Muscle layer of duodenum (tissue), 2 donors: Measurements from ENCODE around the gene MYO3B.
"Not testable (repeated sequence)": the region's sequence is repeated elsewhere in the genome, so short reads cannot be mapped to it uniquely, and the experiment has no call there.

Experiments used
- H3K27ac ChIP-seq: one replicate; pipeline ENCODE4 v1.7.0; 2013; ENCODE audit warnings: mild to moderate bottlenecking, low read length
- H3K27me3 ChIP-seq: one replicate; pipeline ENCODE4 v1.7.0; 2013; ENCODE audit warnings: low read depth, mild to moderate bottlenecking, control low read depth, low read length
- H3K36me3 ChIP-seq, 2 donors: one replicate each; pipeline ENCODE4 v1.7.0; 2013; ENCODE audit warnings: low read length in 2 of 2, control low read depth in 1 of 2, mild to moderate bottlenecking in 1 of 2; ENCODE audit not compliant: insufficient read depth in 2 of 2, control insufficient read depth in 1 of 2
- H3K4me1 ChIP-seq, 2 donors: one replicate each; pipeline ENCODE4 v1.7.0; 2013; ENCODE audit warnings: low read length in 2 of 2, mild to moderate bottlenecking in 2 of 2, control low read depth in 1 of 2, moderate library complexity in 1 of 2; ENCODE audit not compliant: insufficient read depth in 2 of 2, control insufficient read depth in 1 of 2
- H3K4me3 ChIP-seq, 2 donors: one replicate each; pipeline ENCODE4 v1.7.0; 2013; ENCODE audit warnings: low read length in 2 of 2, low read depth in 1 of 2, mild to moderate bottlenecking in 1 of 2
- H3K9me3 ChIP-seq, 2 donors: one replicate each; pipeline ENCODE4 v1.7.0; 2013; ENCODE audit warnings: low read length in 2 of 2, control low read depth in 1 of 2, mild to moderate bottlenecking in 1 of 2; ENCODE audit not compliant: control insufficient read depth in 1 of 2
- donor health status: healthy.

The MYO3B gene

DNA sequence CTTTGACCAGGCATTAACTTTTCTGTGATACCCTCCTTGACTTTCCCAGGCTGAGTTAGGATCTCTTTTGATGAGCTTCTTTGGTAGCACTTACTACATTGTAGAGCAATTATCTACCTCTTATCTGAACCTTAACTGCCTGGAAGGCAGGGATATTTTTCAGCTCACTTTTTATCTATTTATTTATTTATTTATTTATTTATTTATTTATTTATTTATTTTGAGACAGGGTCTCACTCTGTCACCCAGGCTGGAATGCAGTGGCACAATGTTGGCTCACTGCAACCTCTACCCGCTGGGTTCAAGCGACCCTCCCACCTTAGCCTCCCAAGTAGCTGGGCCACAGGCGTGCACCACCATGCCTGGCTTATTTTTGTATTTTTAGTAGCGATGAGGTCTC is 294.6 kb downstream of the MYO3B start:
- not testable (repeated sequence) for H3K27me3 ChIP-seq, H3K9me3 ChIP-seq, H3K27ac ChIP-seq, H3K4me1 ChIP-seq, H3K4me3 ChIP-seq, H3K36me3 ChIP-seq

DNA sequence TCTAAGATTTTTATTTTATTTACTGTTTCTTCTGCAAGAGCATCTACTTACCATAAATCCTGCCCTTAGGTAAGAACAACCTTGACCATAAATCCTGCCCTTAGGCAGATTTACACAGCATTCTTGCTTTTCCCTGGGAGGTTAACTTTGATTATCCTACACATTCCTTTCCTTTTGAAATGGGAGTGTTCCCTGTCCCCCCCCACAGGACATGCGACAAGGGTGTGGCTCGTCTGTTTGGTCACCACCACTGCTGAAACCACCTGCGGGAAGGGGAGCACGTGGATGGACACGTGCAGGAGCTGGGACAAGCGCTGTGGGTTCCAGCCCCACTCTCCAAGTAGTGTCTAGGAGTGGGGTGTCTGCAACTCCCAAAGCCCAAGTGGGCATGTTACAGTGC is 297.9 kb downstream of the MYO3B start:
- no peaks in the 10 kb centered on the region for H3K36me3 ChIP-seq
- H3K27me3 ChIP-seq, result no peaks in the 10 kb centered on the region
- H3K27ac ChIP-seq, result no peak overlapping the region
- H3K9me3 ChIP-seq, result no peaks in the 10 kb centered on the region
- H3K4me1 ChIP-seq, result no peaks in the 10 kb centered on the region
- no peak overlapping the region for H3K4me3 ChIP-seq

DNA sequence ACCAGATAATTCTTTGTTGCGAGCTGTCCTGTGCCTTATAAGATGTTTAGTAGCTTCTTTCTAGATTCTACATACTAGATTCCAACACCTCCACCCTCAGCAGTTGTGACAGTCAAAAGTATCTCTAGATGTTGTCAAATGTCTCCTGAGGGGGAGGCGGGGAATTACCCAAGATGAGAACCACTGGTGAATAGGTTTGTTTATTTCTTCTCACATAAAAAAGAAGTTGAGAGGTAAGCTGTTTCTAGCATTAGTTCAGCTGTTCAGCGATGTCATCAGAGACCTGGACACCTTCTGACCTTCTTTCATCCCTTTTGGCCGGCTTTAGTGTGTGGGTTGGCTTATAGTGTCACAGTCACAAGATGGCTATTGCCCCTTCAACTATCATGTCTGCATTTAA is 299.7 kb downstream of the MYO3B start:
- H3K4me3 ChIP-seq, result no peak overlapping the region
- H3K9me3 ChIP-seq, result no peaks in the 10 kb centered on the region
- H3K36me3 ChIP-seq, result no peaks in the 10 kb centered on the region
- no peaks in the 10 kb centered on the region for H3K4me1 ChIP-seq
- H3K27me3 ChIP-seq, result no peaks in the 10 kb centered on the region
- H3K27ac ChIP-seq, result no peak overlapping the region

DNA sequence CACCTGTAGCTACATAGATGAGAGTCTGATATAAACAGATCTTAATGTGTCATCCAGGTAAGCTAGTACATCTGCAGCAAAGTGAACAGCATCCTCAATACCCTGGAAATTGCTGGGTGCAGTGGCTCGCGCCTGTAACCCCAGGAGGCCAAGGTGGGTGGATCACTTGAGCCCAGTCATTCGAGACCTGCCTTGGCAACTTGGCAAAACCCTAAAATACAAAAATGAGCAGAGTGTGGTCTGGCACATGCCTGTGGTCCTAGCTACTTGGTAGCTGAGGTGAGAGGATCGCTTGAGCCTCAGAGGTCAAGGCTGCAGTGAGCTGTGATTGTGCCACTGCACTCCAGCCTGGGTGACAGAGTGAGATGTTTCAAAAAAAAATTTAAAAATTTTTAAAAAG is 303.3 kb downstream of the MYO3B start:
- H3K4me3 ChIP-seq, result no peak overlapping the region
- no peaks in the 10 kb centered on the region for H3K4me1 ChIP-seq
- H3K9me3 ChIP-seq, result no peaks in the 10 kb centered on the region
- no peaks in the 10 kb centered on the region for H3K36me3 ChIP-seq
- H3K27ac ChIP-seq, result no peak overlapping the region
- H3K27me3 ChIP-seq, result no peaks in the 10 kb centered on the region

DNA sequence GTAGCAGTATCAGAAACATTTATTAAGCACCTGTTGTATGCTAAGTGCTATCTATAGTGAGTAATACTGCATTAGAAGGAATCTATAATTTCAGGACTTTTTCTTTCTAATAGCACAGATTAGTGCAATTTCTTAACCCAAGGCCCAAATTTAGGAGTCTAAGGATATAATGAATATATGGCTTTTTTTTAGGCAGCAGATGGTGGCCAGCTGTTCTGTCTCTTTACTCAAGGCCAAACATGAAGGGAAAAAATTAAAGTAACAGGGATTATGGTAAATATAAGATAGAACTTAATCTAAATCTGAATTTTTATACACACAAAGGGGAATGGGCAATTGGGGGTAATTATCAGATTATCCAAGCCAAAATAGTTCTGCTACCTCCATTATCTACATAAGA is 306.6 kb downstream of the MYO3B start:
- no peaks in the 10 kb centered on the region for H3K4me1 ChIP-seq
- H3K9me3 ChIP-seq, result no peaks in the 10 kb centered on the region
- no peak overlapping the region for H3K4me3 ChIP-seq
- no peak overlapping the region for H3K27ac ChIP-seq
- no peaks in the 10 kb centered on the region for H3K36me3 ChIP-seq
- H3K27me3 ChIP-seq, result no peaks in the 10 kb centered on the region

DNA sequence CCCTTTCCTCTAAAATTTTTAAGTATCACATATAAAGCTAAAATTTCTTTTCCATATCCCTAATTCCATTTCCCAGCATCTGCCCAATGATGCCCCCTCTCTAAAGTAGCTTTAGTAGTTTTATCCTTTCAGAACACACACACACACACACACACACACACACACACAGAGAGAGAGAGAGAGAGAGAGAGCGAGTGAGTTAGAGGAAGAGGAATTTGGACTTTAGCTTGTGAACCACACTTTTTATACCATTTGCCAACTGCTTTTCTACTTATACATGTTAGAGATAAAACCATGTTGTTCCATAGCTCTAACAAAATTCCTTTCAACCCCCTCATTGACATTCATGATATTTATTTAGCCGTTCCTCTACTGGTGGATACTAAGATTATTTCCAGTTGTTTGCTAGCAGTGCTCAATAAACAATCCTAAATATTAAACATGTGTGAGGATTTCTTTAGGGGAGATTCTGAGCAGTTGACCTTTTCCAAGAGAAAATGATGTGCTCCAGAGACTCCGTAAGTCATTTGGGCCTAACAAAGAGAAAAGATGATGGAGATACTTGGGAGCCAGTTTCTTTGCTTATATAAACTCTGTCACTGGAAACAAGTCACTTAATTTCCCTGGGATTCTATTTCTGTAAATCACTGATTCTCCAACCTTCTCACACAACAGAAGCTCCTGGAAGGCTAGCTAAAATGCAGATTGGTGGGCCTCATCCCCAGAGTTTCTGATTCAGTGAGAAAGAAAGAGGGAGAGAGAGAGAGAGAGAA is 307.5 kb downstream of the MYO3B start:
- Histone ChIP-seq H3K27me3 (no peaks in the 10 kb centered on the region), H3K4me3 (no peak overlapping the region), H3K27ac (no peak overlapping the region), H3K4me1 (no peaks in the 10 kb centered on the region), H3K9me3 (no peaks in the 10 kb centered on the region), H3K36me3 (no peaks in the 10 kb centered on the region)

DNA sequence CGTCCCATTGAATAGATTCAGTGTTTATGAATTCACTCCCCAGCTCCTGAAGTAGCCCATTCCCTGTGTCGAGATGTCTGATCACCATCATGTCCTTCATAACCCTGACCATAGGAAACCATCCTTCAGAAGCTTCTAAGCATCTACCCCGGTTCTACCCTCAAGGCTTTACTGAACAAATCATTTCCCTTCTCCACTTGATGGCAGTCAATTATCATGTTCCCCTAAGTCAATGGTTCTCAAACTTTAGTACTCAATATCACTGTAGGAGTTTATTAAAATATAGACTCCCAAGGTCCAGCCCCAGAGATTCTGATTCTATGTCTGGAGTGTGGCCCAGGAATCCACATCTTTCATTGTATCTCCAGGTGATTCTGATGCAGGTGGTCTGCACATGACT is 308.8 kb downstream of the MYO3B start:
- H3K36me3 ChIP-seq, result no peaks in the 10 kb centered on the region

DNA sequence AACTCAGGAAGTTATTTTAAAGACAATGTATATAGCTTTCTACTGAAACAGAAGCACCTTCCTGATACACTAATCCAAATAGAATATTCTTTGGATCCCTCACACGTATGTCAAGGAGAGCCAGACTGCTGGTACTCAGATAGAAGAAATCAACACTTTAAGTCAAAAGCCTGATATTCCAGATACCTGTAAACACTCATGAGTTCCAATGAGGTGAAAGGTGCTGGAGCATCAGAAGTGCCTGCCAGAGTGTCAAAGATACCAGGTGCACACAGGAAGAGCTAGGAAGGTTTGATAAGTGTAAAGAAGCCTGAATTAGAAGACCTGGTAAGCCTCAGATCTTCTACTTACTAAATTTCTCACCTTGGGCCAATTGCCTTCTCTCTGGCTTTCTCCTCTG is 310.9 kb downstream of the MYO3B start:
- H3K27ac ChIP-seq, result no peak overlapping the region

More for the DNA sequence above, 308.8 kb downstream of the MYO3B start:
- Histone ChIP-seq H3K4me1 (no peaks in the 10 kb centered on the region), H3K27me3 (no peaks in the 10 kb centered on the region), H3K9me3 (no peaks in the 10 kb centered on the region), H3K4me3 (no peak overlapping the region), H3K27ac (no peak overlapping the region)

DNA sequence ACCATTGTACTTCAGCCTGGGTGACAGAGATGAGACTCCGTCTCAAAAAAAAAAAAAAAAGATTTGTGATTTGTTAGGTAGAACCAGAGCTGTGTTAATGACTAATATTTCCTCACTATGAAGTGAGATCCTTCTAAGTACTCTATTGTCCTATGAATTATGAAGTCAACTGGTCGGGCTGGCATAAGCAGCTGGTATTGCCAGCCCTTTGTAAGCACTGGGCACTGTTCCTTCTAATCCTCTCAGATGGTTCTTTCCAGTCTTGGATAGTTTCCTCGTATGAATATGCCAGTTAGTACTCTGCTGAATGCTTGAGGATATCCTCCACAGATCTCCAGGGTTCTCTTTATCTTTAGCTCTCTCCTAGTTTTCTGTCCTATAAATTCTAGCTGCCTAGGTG is 314.1 kb downstream of the MYO3B start:
- H3K27ac ChIP-seq, result no peak overlapping the region
- H3K36me3 ChIP-seq, result no peaks in the 10 kb centered on the region
- no peaks in the 10 kb centered on the region for H3K4me1 ChIP-seq
- peaks cover 3% of the 10 kb centered on the region for H3K27me3 ChIP-seq
- no peaks in the 10 kb centered on the region for H3K9me3 ChIP-seq
- H3K4me3 ChIP-seq, result no peak overlapping the region

More for the DNA sequence above, 310.9 kb downstream of the MYO3B start:
- Histone ChIP-seq H3K27me3 (no peaks in the 10 kb centered on the region), H3K36me3 (no peaks in the 10 kb centered on the region), H3K9me3 (no peaks in the 10 kb centered on the region), H3K4me1 (no peaks in the 10 kb centered on the region), H3K4me3 (no peak overlapping the region)

DNA sequence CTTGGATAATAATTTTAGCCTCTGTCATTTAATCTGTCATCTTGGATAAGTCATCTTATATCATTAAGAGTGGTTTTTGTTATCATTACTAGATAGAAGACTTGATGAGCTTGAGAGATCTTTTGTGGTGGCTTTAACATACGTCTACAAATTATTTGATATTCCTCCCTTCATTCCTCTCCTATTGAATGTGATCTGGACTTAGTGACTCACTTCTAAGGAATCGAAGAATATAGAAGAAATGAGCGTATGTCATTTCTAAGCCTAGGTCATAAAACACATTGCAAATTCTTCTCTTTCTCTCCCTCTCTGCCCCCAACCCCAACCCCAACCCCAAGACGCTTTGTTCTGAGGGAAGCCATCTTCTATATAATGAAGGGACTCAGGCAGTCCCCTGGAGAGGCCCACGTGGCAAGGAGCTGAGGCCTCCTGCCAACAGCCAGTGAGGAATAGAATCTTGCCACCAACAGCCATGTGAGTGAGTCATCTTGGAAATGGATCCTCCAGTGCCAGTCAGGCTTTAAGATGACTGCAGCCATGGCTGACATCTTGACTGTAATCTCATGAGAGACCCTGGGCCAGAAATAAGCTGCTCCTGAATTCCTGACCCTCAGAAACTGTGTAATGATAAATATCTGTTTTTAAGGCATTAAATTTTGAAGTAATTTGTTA is 315.6 kb downstream of the MYO3B start:
- peaks cover 3% of the 10 kb centered on the region for H3K27me3 ChIP-seq
- no peaks in the 10 kb centered on the region for H3K9me3 ChIP-seq
- no peak overlapping the region for H3K27ac ChIP-seq
- no peaks in the 10 kb centered on the region for H3K4me1 ChIP-seq
- no peaks in the 10 kb centered on the region for H3K36me3 ChIP-seq
- H3K4me3 ChIP-seq, result no peak overlapping the region

DNA sequence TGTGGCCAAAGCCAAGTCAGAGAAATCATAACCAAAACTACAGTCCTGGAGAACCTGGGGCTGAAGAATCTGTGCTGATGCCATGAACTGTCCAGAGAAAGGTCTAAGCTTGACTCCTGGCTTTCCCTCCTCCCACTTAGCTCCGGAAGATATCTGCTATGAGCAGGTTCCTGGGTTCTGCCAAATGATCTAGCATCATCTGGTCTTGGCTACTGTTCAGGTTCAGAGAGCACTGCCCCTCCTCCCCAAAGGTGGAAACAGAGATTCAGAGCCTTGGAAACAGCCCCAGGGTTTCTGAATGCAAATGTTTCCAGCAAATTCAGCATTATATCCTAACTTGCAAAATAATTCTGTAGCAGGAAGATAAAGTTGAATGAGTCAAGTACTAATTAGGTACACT is 317.9 kb downstream of the MYO3B start:
- no peaks in the 10 kb centered on the region for H3K36me3 ChIP-seq
- H3K9me3 ChIP-seq, result no peaks in the 10 kb centered on the region
- H3K4me3 ChIP-seq, result no peak overlapping the region
- H3K27me3 ChIP-seq, result peaks cover 3% of the 10 kb centered on the region
- no peak overlapping the region for H3K27ac ChIP-seq
- no peaks in the 10 kb centered on the region for H3K4me1 ChIP-seq

DNA sequence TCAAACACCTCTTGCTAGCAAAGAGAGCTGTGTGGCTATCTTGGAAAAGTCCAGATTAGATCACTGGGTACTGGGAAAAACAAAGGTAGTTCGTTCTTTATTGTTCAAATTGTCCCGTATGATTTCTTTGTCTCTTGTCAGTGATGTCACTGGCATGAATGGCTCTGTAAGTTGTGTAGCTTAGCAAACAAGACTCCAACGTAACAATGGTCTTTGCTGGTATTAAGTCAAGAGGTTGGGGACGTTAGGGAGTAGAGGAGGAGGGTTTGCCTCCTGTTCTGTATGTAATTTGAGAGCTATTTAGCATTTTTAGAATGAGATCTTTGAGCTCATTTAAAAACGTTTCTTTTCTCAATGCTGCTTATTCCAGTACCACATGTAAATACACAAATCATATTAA is 320.7 kb downstream of the MYO3B start:
- H3K36me3 ChIP-seq, result no peaks in the 10 kb centered on the region
- no peak overlapping the region for H3K27ac ChIP-seq
- H3K9me3 ChIP-seq, result no peaks in the 10 kb centered on the region
- no peak overlapping the region for H3K4me3 ChIP-seq
- H3K27me3 ChIP-seq, result peaks cover 3% of the 10 kb centered on the region
- H3K4me1 ChIP-seq, result no peaks in the 10 kb centered on the region
